HFFc6 (cell line): ENCODE data around the gene GLIS1. TPM values are rescaled to one million over a fixed set of nuclear protein-coding genes. Genes with fewer than 3 reads are reported as not detected.

Source experiments
- DNase-seq: peaks from one replicate; pipeline ENCODE4 v3.0.0-alpha.2; 2018
- H3K27ac Mint-ChIP-seq: 2 replicates; pipeline ENCODE4 v1.8.0; 2020; ENCODE audit warnings: mild to moderate bottlenecking, mixed read lengths
- H3K27me3 Mint-ChIP-seq: 2 replicates; pipeline ENCODE4 v1.8.0; 2021; ENCODE audit warnings: mild to moderate bottlenecking, moderate library complexity, mixed read lengths; ENCODE audit not compliant: insufficient read depth
- H3K36me3 Mint-ChIP-seq: 2 replicates; pipeline ENCODE4 v1.8.0; 2021; ENCODE audit warnings: low read depth, mixed read lengths
- H3K4me1 Mint-ChIP-seq: 2 replicates; pipeline ENCODE4 v1.8.0; 2020; ENCODE audit warnings: low read depth, mixed read lengths
- H3K4me3 Mint-ChIP-seq: 2 replicates; pipeline ENCODE4 v1.8.0; 2020; ENCODE audit warnings: mild to moderate bottlenecking, moderate library complexity, mixed read lengths
- H3K9me3 Mint-ChIP-seq: 2 replicates; pipeline ENCODE4 v1.8.0; 2020; ENCODE audit warnings: mild to moderate bottlenecking, mixed read lengths
- total RNA-seq, 6 experiments: library from RNA; stranded (reverse); fragmentation: NEBNext Ultra II Directional; extraction: Animal tissue kit (Norgen Biotek cat#: 25700); gene quantifications; 2 replicates in 1 of 6; 3 replicates in 5 of 6; pipeline ENCODE4 v1.2.3, GENCODE V29; 2021
- TF ChIP-seq, protein P1 (sequence below): fragments of 200-600 bp; sonication (generic); IDR thresholded peaks from 2 replicates; pipeline ENCODE4 v1.5.0; 2021; ENCODE audit warnings: antibody characterized with exemption, mild to moderate bottlenecking

GLIS1 gene
- total RNA-seq, 6 experiments from 2014 or later, result 1.1 to 1.9 (median 1.2) TPM

DNA sequence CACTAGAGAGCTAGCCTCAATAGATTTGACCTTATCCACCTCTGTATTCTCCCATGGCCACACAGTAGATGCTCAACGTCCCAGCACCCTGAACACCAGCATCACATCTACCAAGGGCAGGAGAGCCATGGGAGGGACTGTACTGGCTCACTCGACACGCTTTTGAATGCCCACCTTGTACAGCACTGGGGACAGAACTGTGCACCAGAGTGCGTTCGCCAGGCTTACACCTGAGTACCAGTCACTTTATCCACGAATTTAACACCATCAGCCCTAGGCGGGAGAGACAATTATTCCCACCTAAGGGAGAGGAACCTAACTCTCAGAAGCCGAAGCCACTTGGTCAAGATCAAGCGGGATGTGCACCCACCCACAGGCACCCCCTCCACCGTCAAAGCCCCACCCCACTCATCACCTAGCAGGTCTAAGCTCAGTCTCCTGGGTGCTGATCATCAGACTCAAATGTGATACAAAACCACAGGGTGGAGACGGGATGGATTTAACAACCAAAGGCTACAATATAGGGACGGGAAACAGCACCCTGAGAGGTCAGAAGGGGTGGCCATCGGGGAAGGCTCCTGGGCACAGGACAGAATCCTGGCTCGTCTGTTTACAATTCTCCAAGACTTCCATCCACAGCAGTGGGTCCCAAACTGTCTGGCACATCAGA is 110.5 kb downstream of the GLIS1 start:
- Mint-ChIP-seq H3K9me3 (no peaks in the 10 kb centered on the region), H3K4me3 (no peak overlapping the region), H3K27ac (no peak overlapping the region), H3K27me3 (peaks cover 28% of the 10 kb centered on the region), H3K36me3 (no peaks in the 10 kb centered on the region), H3K4me1 (0 out of 2 replicates have a peak, but pooled peaks cover 7% of the 10 kb centered on the region)
- TF ChIP-seq, protein P1, sequence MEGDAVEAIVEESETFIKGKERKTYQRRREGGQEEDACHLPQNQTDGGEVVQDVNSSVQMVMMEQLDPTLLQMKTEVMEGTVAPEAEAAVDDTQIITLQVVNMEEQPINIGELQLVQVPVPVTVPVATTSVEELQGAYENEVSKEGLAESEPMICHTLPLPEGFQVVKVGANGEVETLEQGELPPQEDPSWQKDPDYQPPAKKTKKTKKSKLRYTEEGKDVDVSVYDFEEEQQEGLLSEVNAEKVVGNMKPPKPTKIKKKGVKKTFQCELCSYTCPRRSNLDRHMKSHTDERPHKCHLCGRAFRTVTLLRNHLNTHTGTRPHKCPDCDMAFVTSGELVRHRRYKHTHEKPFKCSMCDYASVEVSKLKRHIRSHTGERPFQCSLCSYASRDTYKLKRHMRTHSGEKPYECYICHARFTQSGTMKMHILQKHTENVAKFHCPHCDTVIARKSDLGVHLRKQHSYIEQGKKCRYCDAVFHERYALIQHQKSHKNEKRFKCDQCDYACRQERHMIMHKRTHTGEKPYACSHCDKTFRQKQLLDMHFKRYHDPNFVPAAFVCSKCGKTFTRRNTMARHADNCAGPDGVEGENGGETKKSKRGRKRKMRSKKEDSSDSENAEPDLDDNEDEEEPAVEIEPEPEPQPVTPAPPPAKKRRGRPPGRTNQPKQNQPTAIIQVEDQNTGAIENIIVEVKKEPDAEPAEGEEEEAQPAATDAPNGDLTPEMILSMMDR, result no peak
- DNase-seq, result no peak

DNA sequence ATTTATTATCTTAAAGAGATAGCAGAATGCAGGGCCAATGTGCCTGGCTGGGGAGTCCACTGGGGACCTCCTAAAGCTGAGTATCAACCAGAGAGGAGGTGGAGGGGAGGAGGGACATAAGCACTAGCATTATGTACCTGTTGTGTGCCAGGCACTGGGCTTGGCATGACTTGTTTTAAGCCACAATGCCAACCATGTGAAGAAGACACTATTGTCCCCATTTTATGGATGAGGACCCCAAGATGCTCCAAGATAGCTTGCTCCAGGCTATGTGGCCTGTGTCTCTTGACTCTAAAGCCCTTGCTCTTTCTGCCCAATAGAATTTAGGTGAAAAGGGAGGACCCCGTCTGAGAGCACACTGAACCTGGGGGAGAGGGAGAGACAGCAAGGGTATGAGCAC is 111.3 kb downstream of the GLIS1 start:
- Mint-ChIP-seq H3K27ac (no peak overlapping the region), H3K27me3 (peaks cover 28% of the 10 kb centered on the region), H3K36me3 (no peaks in the 10 kb centered on the region), H3K4me3 (no peak overlapping the region), H3K9me3 (no peaks in the 10 kb centered on the region), H3K4me1 (0 out of 2 replicates have a peak, but pooled peaks cover 7% of the 10 kb centered on the region)
- TF ChIP-seq, protein P1, result no peak
- no peak for DNase-seq

DNA sequence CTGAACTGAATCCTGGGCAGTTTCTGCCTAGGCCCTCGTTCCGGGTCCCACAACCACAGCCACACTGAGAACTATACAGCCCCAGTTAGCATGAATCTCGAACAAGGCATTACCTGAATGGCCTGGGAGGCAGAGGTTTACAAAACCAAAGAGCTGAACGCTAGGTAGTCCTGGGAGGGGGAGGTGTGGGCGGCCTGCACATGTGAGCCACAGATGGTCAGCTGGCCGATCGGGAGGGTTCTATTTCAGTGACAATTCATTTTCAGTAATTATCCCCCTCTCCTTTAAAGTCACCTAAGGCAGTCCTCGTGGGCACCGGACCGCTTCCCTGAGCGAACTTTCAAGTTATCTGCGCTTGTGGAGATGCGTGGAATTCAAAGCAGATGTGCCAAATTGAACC is 111.9 kb downstream of the GLIS1 start:
- TF ChIP-seq, protein P1, result no peak
- Mint-ChIP-seq H3K36me3 (no peaks in the 10 kb centered on the region), H3K27ac (no peak overlapping the region), H3K4me1 (0 out of 2 replicates have a peak, but pooled peaks cover 7% of the 10 kb centered on the region), H3K9me3 (no peaks in the 10 kb centered on the region), H3K27me3 (peaks cover 33% of the 10 kb centered on the region), H3K4me3 (no peak overlapping the region)
- DNase-seq, result no peak

DNA sequence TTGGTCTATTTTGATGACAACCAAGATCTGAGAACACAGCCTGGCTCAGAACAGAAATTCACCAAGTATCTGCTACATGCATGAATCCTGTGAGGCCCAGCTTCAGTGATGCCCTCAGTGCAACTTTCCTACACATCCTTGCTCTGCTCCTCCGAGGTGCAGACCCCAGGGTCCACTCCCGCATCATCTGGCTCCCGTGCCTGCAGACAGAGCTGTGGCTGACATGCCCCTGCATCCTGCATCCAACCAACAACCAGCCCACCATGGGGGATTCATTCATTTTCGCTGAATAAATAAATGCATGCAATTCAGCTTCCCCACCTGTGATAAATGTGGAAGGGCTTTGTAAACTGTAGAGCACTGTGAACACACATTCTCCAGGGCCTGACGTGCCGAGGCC is 112.3 kb downstream of the GLIS1 start:
- no peak for DNase-seq
- peaks cover 33% of the 10 kb centered on the region for H3K27me3 Mint-ChIP-seq
- H3K4me3 Mint-ChIP-seq, result no peak overlapping the region
- no peaks in the 10 kb centered on the region for H3K9me3 Mint-ChIP-seq
- no peaks in the 10 kb centered on the region for H3K36me3 Mint-ChIP-seq
- 0 out of 2 replicates have a peak, but pooled peaks cover 7% of the 10 kb centered on the region for H3K4me1 Mint-ChIP-seq
- TF ChIP-seq, protein P1, result no peak
- H3K27ac Mint-ChIP-seq, result no peak overlapping the region

DNA sequence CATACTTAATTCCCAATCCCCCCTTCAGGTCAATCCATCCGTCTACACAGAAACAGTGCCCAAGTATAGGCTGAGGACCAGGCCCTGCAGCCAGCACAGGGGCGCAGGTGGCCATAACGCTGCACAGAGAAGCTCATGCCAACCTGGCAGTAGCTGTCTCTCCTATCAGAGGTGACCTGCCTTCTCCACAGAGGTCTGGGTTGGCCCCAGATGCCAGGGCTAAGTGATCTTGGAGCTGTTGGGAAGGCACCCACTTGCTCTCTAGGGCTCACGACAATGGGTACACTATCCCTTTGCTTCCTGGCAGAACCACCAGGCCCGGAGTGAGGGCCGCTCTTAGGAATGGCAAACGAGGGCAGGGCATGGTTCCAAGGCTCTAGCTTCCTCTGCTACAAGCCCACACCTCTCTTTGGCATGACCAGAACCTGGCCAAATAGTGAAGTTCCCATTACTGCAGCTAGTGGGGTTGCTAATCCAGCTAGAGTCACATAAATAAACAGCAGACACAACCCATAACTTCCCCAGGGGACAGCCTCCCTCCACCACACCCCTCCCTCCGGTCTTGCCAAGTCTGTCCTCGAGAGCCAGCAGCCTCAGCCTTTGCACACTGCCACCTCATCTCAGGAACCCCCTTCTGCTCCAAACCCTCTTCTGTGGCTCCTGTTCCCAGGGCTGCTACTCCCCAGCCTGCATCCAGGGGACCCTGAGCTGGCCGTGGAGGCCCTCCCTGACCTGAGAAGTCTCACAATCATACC is 113.0 kb downstream of the GLIS1 start:
- H3K4me3 Mint-ChIP-seq, result no peak overlapping the region

More for the DNA sequence above, 113.0 kb downstream of the GLIS1 start:
- H3K4me1 Mint-ChIP-seq, result 0 out of 2 replicates have a peak, but pooled peaks cover 7% of the 10 kb centered on the region
- no peaks in the 10 kb centered on the region for H3K36me3 Mint-ChIP-seq
- TF ChIP-seq, protein P1, result no peak
- H3K9me3 Mint-ChIP-seq, result no peaks in the 10 kb centered on the region
- DNase-seq, result no peak
- no peak overlapping the region for H3K27ac Mint-ChIP-seq
- H3K27me3 Mint-ChIP-seq, result peaks cover 33% of the 10 kb centered on the region
